Urothelium cell line (cell line): ENCODE data around the gene NUAK1.

Experiments
- DNase-seq: peaks from one replicate; pipeline ENCODE4 v3.0.0; 2011; ENCODE audit warnings: low spot score, mixed read lengths
- FAIRE-seq: peaks from 2 replicates; lab custom pipeline; 2011; peaks lifted over from hg19 to GRCh38; lab: Jason Lieb, UNC

The NUAK1 gene

GRCh38 chr12:106086696-106087095 is 52.1 kb downstream of the NUAK1 start:
- FAIRE-seq = no peak
- no peak for DNase-seq

DNA sequence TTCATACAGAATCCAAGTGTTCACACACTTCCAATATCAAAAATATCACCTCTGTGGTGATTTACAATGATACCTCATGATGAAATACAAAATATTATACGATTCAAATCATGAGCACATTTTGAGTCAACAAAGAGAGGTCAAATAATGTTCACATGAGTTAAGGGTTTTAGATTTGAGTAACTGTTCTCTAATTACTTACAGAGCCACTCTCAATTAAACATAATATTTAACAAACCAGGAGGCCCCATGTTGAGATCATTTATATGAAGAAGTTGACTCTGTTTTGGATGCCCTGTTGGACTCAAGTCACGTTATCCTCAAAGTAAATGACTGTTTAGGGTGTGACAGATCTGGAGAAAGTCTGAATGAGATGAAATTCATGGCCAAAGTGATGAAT is 53.5 kb downstream of the NUAK1 start:
- FAIRE-seq (no peak), DNase-seq (no peak)

DNA sequence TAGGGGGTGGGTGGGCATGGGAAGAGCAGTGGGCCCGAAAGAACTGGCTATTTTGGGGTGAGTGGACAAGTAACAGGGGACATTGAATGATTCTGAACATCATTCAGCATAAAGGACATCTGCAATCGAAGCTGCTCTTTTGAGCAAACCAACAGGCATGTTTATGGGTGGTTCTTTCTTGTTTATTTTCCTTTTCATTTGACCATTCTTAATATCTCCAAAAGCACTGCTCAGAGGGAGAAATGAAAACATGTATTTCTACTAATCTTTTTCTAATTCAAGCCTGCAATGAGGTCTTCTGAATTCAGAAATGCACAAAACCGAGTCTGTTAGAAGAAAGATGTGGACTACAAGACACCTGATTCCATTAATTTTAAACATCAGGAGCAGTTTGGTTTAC is 54.0 kb downstream of the NUAK1 start:
- FAIRE-seq (no peak), DNase-seq (no peak)

DNA sequence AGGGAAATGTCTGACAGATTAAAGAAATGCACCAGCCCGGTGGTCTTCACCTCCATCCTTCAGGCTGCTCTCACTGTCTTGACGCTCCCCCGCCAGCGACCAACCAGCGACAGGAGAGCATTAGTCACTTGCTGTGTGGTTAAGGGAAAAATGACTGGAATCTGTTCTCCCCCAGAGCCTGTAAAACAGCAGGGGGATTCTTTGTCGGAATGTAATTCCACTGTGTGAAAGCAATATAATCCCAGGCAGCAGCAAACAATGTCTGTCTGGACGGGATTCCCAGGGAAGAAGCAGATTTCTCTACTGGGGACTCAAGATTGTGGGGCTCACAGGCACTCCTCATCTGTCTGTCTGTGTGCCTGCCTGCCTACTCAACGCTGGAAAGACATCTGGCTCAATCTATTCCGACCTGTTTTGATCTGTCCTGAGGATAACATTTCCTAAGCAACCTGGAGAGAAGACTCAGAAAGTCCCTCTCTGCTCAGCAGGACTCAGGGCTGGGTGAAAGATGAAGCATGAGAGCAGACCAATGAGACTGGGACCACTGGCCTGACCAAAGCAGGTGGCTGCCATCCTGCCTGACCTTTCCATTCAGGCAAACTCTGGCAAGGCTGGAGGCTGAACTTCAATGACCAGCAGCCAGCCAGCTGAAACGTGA is 54.6 kb downstream of the NUAK1 start:
- FAIRE-seq (no peak), DNase-seq (peak; percentile 76)

- FAIRE-seq (no peak), DNase-seq (no peak)
Measured at GRCh38 chr12:106082216-106083175, 56.3 kb downstream of the NUAK1 start.

DNA sequence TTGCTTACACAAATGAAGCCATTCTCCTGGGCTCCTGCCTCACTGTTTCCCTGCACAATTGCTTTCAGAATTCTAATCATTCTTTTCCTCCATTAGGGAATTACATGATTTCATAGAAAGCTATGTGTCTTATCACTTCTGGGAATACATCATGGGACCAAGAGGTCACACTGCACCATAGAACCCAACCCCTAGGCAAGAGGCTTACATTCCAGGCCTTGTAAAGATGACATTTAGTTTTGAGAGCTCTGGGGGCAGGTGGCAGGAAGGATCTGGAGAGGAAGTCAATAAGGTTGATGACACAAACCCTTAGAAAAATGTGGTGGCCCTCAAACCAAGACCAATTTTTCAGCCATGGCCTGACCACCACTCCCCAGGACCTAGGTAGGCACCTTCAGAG is 57.1 kb downstream of the NUAK1 start:
- DNase-seq (no peak), FAIRE-seq (no peak)

GRCh38 chr12:106080791-106081170 is 58.0 kb downstream of the NUAK1 start:
- DNase-seq = no peak
- no peak for FAIRE-seq

GRCh38 chr12:106080041-106080790 is 58.5 kb downstream of the NUAK1 start:
- DNase-seq (peak; percentile 10), FAIRE-seq (no peak)

GRCh38 chr12:106079148-106079738 is 59.5 kb downstream of the NUAK1 start:
- DNase-seq (no peak), FAIRE-seq (no peak)

GRCh38 chr12:106078358-106079010 is 60.3 kb downstream of the NUAK1 start:
- peak; percentile 53 for DNase-seq
- no peak for FAIRE-seq

DNA sequence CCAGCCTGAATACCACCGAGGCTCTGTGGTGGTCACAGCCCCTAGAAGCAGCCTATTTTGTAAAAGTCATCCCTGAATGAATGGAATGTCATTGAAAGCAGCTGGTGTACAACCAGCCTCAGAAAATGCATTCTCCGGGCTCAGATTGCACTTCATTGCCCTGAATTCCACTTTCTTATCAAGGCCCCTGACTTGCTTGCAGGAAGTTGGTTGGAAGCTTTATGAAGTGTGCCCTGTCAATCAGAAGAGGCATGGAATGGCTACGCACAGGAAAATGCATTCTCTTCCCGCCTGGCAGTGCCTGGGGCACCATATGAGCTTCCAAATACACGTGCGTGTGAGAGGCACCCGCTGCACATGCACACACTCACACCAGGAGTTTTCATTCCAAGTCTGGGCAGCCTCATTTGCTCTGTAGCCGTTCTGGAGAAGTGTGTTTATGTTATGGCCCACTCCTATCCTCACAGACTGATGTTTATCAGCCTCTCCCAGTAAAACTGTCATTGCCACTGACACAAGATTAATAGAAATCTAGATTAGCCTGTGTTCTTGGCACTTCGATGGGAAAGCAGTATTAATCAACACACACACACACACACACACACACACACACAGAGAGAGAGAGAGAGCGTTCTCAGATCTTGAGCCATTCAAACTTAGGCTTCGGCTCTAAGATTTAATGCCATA is 63.9 kb downstream of the NUAK1 start:
- no peak for FAIRE-seq
- DNase-seq = no peak

DNA sequence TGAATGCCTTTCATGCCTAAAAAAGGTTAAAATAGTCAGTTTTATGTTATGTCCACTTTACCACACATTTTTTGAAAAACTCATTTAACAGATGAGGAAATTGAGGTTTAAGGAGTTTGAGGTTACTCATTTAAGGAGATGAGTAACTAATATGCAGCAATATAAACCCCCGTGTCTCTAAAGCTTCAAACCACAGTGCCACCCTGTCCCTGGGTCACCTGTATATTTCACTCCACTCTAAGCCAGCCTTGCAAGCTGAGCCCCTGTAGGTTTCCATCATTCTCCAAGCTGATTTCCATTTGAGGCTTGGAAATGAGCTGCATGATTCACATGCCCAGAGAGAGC is 64.4 kb downstream of the NUAK1 start:
- DNase-seq = no peak
- FAIRE-seq = no peak

DNA sequence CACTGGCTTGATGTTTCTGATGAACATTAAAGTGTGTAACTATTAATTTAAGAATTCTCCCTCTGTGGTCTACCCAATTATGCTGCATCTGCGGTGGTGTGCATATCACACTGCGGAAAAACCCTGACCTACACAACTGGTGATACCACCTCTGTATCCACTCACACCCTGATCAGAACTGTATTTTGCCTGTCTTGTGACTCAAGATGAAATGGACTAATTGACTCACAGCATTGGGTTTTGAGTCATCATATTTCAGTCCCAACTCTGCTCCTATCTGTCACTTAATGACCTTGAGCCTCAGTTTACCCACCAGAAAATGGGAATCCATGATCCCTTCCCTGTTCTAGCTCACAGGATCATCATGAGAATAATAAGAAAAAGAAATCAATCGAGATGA is 65.6 kb downstream of the NUAK1 start:
- FAIRE-seq (no peak), DNase-seq (no peak)

GRCh38 chr12:106072751-106073150 is 66.0 kb downstream of the NUAK1 start:
- no peak for FAIRE-seq

GRCh38 chr12:106071686-106072085 is 67.1 kb downstream of the NUAK1 start:
- no peak for FAIRE-seq
- no peak for DNase-seq

More at GRCh38 chr12:106072751-106073150, 66.0 kb downstream of the NUAK1 start:
- no peak for DNase-seq

- FAIRE-seq (no peak), DNase-seq (no peak)
Measured at GRCh38 chr12:106070611-106071010, 68.1 kb downstream of the NUAK1 start.

GRCh38 chr12:106070147-106070546 is 68.6 kb downstream of the NUAK1 start:
- FAIRE-seq (no peak), DNase-seq (no peak)

DNA sequence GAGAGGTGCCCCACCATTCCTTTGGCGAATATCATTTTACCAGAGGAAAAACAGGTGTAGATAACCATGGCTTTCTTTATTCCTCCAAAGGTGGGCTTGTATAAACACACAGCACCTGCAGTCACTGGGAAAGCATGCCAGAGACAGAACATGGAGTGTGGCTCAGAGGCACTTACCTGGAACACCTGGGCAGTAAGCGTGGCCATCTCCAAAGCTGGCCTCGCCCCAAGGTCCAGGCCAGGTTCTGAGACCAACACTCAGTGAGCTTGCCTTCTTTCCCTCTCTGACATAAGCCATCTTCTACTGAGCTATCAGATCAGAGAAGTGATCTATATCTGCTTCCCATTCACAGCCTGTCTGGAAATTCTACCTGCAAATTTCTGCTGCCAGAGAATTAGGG is 70.5 kb downstream of the NUAK1 start:
- DNase-seq (no peak), FAIRE-seq (no peak)

- no peak for FAIRE-seq
- DNase-seq = no peak
Measured at GRCh38 chr12:106067606-106068205, 71.0 kb downstream of the NUAK1 start.
